HepG2 (cell line): ENCODE measurements around the gene KLHL3.

Source experiments
- ATF2 ChIP-seq: sonication (generic); formaldehyde crosslinking; IDR thresholded peaks from 2 replicates; pipeline ENCODE4 v1.4.0; 2020; ENCODE audit warnings: missing genetic modification reagents
- CHD2 ChIP-seq: IDR thresholded peaks from 2 replicates; pipeline ENCODE4 v1.6.1; 2011; ENCODE audit warnings: low read depth, low read length, improper control_type of control experiment
- ETV5 ChIP-seq: IDR thresholded peaks from 2 replicates; pipeline ENCODE4 v1.6.1; 2018; ENCODE audit warnings: missing biosample characterization, missing genetic modification reagents, inconsistent platforms, borderline replicate concordance
- FOXA1 ChIP-seq, 2 experiments: fragments of 450-650 bp in 1 of 2; sonication (generic) in 1 of 2; formaldehyde crosslinking in 1 of 2; IDR thresholded peaks; 2 replicates each; pipeline versions ENCODE4 v1.4.0 to v1.6.1; 2016 to 2020; ENCODE audit warnings: missing genetic modification reagents in 1 of 2
- POLR2AphosphoS5 ChIP-seq: IDR thresholded peaks from 2 replicates; pipeline ENCODE4 v1.6.1; 2012; ENCODE audit warnings: low read depth, low read length
- ZNF292 ChIP-seq: sonication (generic); formaldehyde crosslinking; IDR thresholded peaks from 2 replicates; pipeline ENCODE4 v1.8.1; 2022; ENCODE audit warnings: mild to moderate bottlenecking, low read depth, missing genetic modification reagents, borderline replicate concordance
- ZNF704 ChIP-seq: sonication (generic); formaldehyde crosslinking; IDR thresholded peaks from 2 replicates; pipeline ENCODE4 v1.8.1; 2023; ENCODE audit warnings: mild to moderate bottlenecking, inconsistent platforms, moderate library complexity, missing genetic modification reagents, borderline replicate concordance

DNA sequence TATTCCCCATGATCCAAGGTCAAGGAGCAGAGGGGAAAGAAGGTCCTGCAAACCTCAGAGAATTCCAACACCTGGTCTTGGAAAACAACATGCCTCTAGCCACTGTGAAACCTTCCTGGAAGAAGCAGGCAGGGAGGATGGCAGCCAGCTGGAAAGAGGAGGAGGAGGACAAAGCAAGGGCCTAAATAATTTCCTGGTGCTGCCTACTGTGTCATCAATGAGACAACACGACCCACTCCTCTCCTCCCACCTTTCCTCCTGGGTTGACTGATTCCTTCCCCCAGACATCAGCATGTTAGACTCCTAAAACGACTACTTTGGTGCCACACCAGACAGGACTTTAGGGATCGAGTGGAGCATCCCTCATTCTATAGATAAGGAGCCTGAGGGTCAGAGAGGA, 78.8 kb downstream of the KLHL3 start:
- TF ChIP-seq ATF2 (CRISPR knock-in tag): no peak
- TF ChIP-seq ZNF704 (CRISPR knock-in tag): no peak
- no peak for TF ChIP-seq ZNF292 (CRISPR knock-in tag)
- TF ChIP-seq POLR2AphosphoS5: no peak
- TF ChIP-seq FOXA1 (IDR thresholded peaks at IDR 0.05): no peak
- TF ChIP-seq FOXA1 (CRISPR knock-in tag; IDR thresholded peaks at IDR 0.05): no peak
- TF ChIP-seq ETV5 (CRISPR knock-in tag): no peak
- no peak for TF ChIP-seq CHD2
